ENCODE measurements around the gene IFT20.

Gene IFT20

GRCh38 chr17:28368306-28368831 is 33.1 kb upstream of the IFT20 start:
- H3K27ac ChIP-seq: no peak overlapping the region

GRCh38 chr17:28367641-28368305 is 32.5 kb upstream of the IFT20 start:
- peaks cover 3 to 71% (median 20%) of the 10 kb centered on the region in 11 experiments; a peak in 19 of 22 replicates for H4K20me1 ChIP-seq
- H3K27ac ChIP-seq: no peak overlapping the region
- H3K4me1 ChIP-seq: peaks cover 23 to 37% (median 30%) of the 10 kb centered on the region in 10 experiments

More at GRCh38 chr17:28368306-28368831, 33.1 kb upstream of the IFT20 start:
- H3K36me3 ChIP-seq: peaks cover 11 to 40% (median 23%) of the 10 kb centered on the region in 11 experiments; a peak in 21 of 22 replicates
- no peaks in the 10 kb centered on the region for H3K9me3 ChIP-seq (replicated peaks in 1 of 11)
- peaks cover 9 to 71% (median 20%) of the 10 kb centered on the region in 11 experiments; a peak in 18 of 22 replicates for H4K20me1 ChIP-seq
- peaks cover 29 to 43% (median 36%) of the 10 kb centered on the region in 10 experiments for H3K4me1 ChIP-seq
- H3K9ac ChIP-seq: no peak overlapping the region
- H3K4me3 ChIP-seq: no peak overlapping the region
- H3K27me3 ChIP-seq: no peaks in the 10 kb centered on the region; a peak in 1 of 22 replicates
- TF ChIP-seq Cebpa-rat (IDR thresholded peaks at IDR 0.05): no peak
- no peak overlapping the region for H3K4me2 ChIP-seq

GRCh38 chr17:28366605-28367004 is 31.3 kb upstream of the IFT20 start:
- H3K9ac ChIP-seq: no peak overlapping the region; a peak in 1 of 22 replicates
- H3K4me1 ChIP-seq: peaks cover 12 to 26% (median 19%) of the 10 kb centered on the region in 10 experiments
- no peaks in the 10 kb centered on the region for H3K27me3 ChIP-seq
- peaks cover 0 to 73% (median 19%) of the 10 kb centered on the region in 11 experiments; a peak in 15 of 22 replicates for H4K20me1 ChIP-seq
- no peak overlapping the region for H3K27ac ChIP-seq
- peaks cover 28 to 58% (median 41%) of the 10 kb centered on the region in 11 experiments for H3K36me3 ChIP-seq
- no peaks in the 10 kb centered on the region for H3K9me3 ChIP-seq (replicated peaks in 1 of 11)
- TF ChIP-seq Cebpa-rat (IDR thresholded peaks at IDR 0.05): no peak
- no peak overlapping the region for H3K4me2 ChIP-seq
- H3K4me3 ChIP-seq: no peak overlapping the region

More at GRCh38 chr17:28367641-28368305, 32.5 kb upstream of the IFT20 start:
- Histone ChIP-seq H3K27me3 (no peaks in the 10 kb centered on the region), H3K9ac (no peak overlapping the region), H3K4me2 (no peak overlapping the region), H3K9me3 (replicated peaks in 1 of 11) (no peaks in the 10 kb centered on the region), H3K4me3 (no peak overlapping the region), H3K36me3 (peaks cover 17 to 46% (median 29%) of the 10 kb centered on the region in 11 experiments)
- no peak for TF ChIP-seq Cebpa-rat (IDR thresholded peaks at IDR 0.05)

GRCh38 chr17:28365487-28365886 is 30.2 kb upstream of the IFT20 start:
- H3K36me3 ChIP-seq: peaks cover 40 to 69% (median 52%) of the 10 kb centered on the region in 11 experiments
- H4K20me1 ChIP-seq: peaks cover 0 to 82% (median 19%) of the 10 kb centered on the region in 11 experiments; a peak in 14 of 22 replicates
- no peak overlapping the region for H3K4me3 ChIP-seq
- no peak for TF ChIP-seq Cebpa-rat (IDR thresholded peaks at IDR 0.05)
- H3K4me2 ChIP-seq: no peak overlapping the region
- H3K4me1 ChIP-seq: peaks cover 4 to 14% (median 11%) of the 10 kb centered on the region in 10 experiments; a peak in 19 of 20 replicates
- H3K27ac ChIP-seq: no peak overlapping the region
- no peaks in the 10 kb centered on the region for H3K9me3 ChIP-seq (replicated peaks in 1 of 11)
- H3K27me3 ChIP-seq: no peaks in the 10 kb centered on the region
- H3K9ac ChIP-seq: no peak overlapping the region

GRCh38 chr17:28364665-28365363 is 29.5 kb upstream of the IFT20 start, which contains the start of gene SEBOX:
TSS of gene SEBOX (minus strand) at chr17:28365199. CDS start at chr17:28365151, 48 bp downstream.
- Histone ChIP-seq H3K4me2 (no peak within 1 kb of the TSS), H3K27ac (no peak within 1 kb of the TSS), H3K4me1 (peaks cover 0 to 8% (median 4%) of the 10 kb centered on the region in 10 experiments; a peak in 15 of 20 replicates), H3K36me3 (peaks cover 46 to 75% (median 59%) of the 10 kb centered on the region in 11 experiments), H4K20me1 (peaks cover 0 to 79% (median 12%) of the 10 kb centered on the region in 11 experiments; a peak in 14 of 22 replicates), H3K4me3 (no peak within 1 kb of the TSS), H3K27me3 (no peaks in the 10 kb centered on the region), H3K9ac (no peak within 1 kb of the TSS), H3K9me3 (replicated peaks in 1 of 11) (no peaks in the 10 kb centered on the region)
- TF ChIP-seq Cebpa-rat (IDR thresholded peaks at IDR 0.05): no peak

- Histone ChIP-seq H3K4me2 (no peak overlapping the region), H4K20me1 (peaks cover 0 to 71% (median 8%) of the 10 kb centered on the region in 11 experiments; a peak in 11 of 22 replicates), H3K4me3 (no peak overlapping the region), H3K27ac (no peak overlapping the region), H3K9me3 (replicated peaks in 1 of 11) (no peaks in the 10 kb centered on the region), H3K36me3 (peaks cover 54 to 83% (median 67%) of the 10 kb centered on the region in 11 experiments), H3K4me1 (peaks cover 0 to 2% (median 0%) of the 10 kb centered on the region in 10 experiments; a peak in 5 of 20 replicates), H3K27me3 (no peaks in the 10 kb centered on the region), H3K9ac (no peak overlapping the region)
- TF ChIP-seq Cebpa-rat (IDR thresholded peaks at IDR 0.05): no peak
Measured at GRCh38 chr17:28363776-28364650, 28.7 kb upstream of the IFT20 start.

- H4K20me1 ChIP-seq: peaks cover 0 to 62% (median 8%) of the 10 kb centered on the region in 11 experiments; a peak in 10 of 22 replicates
- H3K9me3 ChIP-seq (replicated peaks in 1 of 11): no peaks in the 10 kb centered on the region
- H3K4me3 ChIP-seq: no peak overlapping the region
- H3K27ac ChIP-seq: no peak overlapping the region
- TF ChIP-seq Cebpa-rat (IDR thresholded peaks at IDR 0.05): no peak
- peaks cover 56 to 87% (median 71%) of the 10 kb centered on the region in 11 experiments for H3K36me3 ChIP-seq
- no peak overlapping the region; a peak in 1 of 22 replicates for H3K9ac ChIP-seq
- H3K27me3 ChIP-seq: no peaks in the 10 kb centered on the region
- no peak overlapping the region for H3K4me2 ChIP-seq
- peaks cover 5 to 10% (median 8%) of the 10 kb centered on the region in 10 experiments for H3K4me1 ChIP-seq
Measured at GRCh38 chr17:28363186-28363585, 27.9 kb upstream of the IFT20 start.

GRCh38 chr17:28357901-28358197 is 22.6 kb upstream of the IFT20 start:
- Histone ChIP-seq H3K9ac (peak overlapping the region; percentile 95 to 99 (median 97)), H3K36me3 (peaks cover 67 to 74% (median 71%) of the 10 kb centered on the region in 11 experiments), H3K27me3 (no peaks in the 10 kb centered on the region), H3K9me3 (replicated peaks in 1 of 11) (no peaks in the 10 kb centered on the region), H3K4me3 (peak overlapping the region; percentile 74 to 98 (median 91)), H3K4me1 (peaks cover 21 to 32% (median 24%) of the 10 kb centered on the region in 10 experiments), H3K27ac (peak overlapping the region; percentile 84 to 96 (median 92)), H4K20me1 (peaks cover 0 to 17% (median 0%) of the 10 kb centered on the region in 11 experiments; a peak in 5 of 22 replicates), H3K4me2 (peak overlapping the region; percentile 81 to 98 (median 93))
- TF ChIP-seq Cebpa-rat (IDR thresholded peaks at IDR 0.05): no peak
